ENCODE results near the gene TAGLN3. TPM values are rescaled to one million over a fixed set of nuclear protein-coding genes. Genes with fewer than 3 reads are reported as not detected.
A peak's percentile ranks its signal among the peaks of the same experiment; 100 is the strongest.

Gene TAGLN3
- total and polyA plus RNA-seq, 9 donors: 0.19 TPM; not detected in 8

DNA sequence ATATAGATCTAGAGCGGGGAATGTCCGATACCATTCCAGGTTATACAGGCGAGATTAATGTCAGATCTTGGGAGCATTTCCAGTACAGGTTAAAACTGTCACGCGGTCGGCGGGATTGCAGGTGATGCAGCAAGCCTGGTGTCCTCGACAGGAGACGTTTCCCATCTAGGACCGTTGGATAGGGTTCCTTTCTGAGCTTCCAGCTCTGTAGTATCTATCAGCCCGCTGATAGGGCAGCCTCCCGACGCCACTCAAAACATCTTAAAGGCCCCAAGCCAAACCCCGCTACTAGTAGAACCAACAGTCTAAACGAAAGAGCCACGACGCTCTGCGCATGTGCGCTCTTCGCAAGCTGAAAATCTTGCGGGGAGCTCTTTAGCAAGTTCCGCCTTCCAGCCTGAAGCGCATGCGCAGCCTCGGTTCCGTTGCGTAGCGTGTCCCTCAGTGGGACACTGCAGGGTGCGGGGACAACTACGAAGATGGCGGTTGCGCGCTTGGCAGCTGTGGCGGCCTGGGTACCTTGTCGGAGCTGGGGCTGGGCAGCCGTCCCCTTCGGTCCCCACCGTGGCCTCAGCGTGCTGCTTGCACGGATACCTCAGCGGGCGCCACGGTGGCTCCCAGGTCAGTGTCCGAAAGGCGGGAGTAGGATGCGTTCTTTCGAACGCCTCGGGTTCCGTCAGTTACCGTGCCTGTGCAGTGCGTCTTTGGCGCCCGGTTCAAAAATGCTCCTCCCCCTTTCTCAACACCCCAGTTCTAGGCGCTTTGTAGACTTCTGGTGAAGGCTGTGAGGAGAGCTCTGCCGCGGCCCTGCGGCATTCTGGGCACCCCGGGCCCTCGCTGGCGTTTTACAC is 19.9 kb upstream of the TAGLN3 start, which contains the start of gene ABHD10:
Gene ABHD10 (plus strand): TSS at position 444 of the 851 bp plus-strand sequence. CDS start 36 bp downstream, at position 480.
- intact Hi-C loops (cut with DNase I): no loop called here
- 1% methylated on average over 61 of the region's 61 CpGs for WGBS, 3 donors
- H3K9me3 ChIP-seq: no peaks in the 10 kb centered on the region
- peak; percentile 88 for TF ChIP-seq POLR2A (IDR thresholded peaks at IDR 0.05)
- TF ChIP-seq, protein P1, sequence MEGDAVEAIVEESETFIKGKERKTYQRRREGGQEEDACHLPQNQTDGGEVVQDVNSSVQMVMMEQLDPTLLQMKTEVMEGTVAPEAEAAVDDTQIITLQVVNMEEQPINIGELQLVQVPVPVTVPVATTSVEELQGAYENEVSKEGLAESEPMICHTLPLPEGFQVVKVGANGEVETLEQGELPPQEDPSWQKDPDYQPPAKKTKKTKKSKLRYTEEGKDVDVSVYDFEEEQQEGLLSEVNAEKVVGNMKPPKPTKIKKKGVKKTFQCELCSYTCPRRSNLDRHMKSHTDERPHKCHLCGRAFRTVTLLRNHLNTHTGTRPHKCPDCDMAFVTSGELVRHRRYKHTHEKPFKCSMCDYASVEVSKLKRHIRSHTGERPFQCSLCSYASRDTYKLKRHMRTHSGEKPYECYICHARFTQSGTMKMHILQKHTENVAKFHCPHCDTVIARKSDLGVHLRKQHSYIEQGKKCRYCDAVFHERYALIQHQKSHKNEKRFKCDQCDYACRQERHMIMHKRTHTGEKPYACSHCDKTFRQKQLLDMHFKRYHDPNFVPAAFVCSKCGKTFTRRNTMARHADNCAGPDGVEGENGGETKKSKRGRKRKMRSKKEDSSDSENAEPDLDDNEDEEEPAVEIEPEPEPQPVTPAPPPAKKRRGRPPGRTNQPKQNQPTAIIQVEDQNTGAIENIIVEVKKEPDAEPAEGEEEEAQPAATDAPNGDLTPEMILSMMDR (IDR thresholded peaks at IDR 0.05): no peak
- H3K4me1 ChIP-seq (ENCODE audit: insufficient read depth): peaks cover 4% of the 10 kb centered on the region
- peak within 1 kb of the TSS; percentile 92 for H3K4me3 ChIP-seq
- H3K27me3 ChIP-seq: no peaks in the 10 kb centered on the region
- peak within 1 kb of the TSS; percentile 54 to 76 for H3K27ac ChIP-seq
- no peaks in the 10 kb centered on the region for H3K36me3 ChIP-seq
- DNase-seq: peak; percentile 95 to 98 (median 97)

DNA sequence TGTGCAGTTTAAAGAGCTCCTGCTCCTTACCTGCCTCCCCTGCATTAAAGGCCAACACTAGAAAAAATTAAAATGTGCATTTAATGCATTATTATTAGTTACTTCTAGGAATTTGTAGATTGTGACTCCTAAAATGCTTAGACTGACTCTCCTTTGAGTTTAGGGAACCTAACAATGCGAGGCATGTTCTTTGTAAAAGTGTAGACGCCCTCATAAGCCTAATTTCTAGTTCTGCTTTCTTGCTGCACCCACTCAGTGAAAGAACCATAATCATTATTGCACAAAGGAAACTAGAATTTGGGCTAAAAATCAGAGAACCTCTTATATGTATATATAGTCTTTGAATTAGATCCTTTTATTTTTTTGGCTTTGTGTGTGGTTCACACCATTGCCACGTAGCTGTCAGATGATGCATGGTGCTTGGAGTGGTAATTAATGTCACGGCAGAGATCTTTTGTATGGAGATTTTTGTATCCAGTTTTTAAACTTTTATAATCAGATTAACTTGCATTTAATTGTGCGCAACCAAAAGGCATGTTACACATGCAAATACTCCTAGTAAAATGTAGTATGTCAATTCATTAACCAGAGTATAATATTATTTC is 19.2 kb upstream of the TAGLN3 start:
- peak overlapping the region; percentile 92 for H3K4me3 ChIP-seq
- intact Hi-C loops (cut with DNase I): no loop called here
- WGBS, 3 donors: 19 to 21% (median 20%) methylated on average over 5 of the region's 5 CpGs

DNA sequence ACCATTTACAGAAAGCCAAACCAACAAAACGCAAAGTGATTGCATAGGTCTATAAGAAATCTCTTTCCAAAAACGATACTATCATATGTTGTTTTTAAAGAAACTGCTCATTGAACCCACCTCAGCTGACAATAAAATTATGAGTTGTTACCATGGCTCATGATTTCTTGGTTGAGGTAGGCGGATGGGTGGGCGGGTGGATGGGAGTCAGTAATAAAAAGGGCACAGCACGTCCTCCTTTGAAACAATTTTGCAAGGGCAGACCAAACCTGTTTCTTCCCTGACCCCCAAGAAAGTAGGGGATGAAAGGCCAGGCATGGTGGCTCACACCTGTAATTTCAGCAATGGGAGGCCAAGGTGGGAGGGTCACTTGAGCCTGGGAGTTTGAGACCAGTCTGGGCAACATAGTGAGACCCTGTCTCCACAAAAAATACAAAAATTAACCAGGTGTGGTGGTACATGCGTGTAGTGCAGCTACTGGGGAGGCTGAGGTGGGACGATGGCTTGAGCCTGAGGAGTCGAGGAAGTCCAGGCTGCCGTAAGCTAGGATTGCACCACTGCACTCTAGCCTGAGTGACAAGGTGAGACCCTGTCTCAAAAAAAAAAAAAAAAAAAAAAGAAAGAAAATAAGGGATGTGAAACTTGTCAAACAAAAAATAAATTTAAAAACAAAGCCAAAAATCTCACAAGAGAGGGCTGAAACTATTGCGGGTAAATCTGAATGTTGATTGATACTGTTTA is 17.8 kb upstream of the TAGLN3 start:
- no peaks in the 10 kb centered on the region for H3K9me3 ChIP-seq
- H3K4me3 ChIP-seq: no peak overlapping the region
- no peaks in the 10 kb centered on the region for H3K36me3 ChIP-seq
- TF ChIP-seq POLR2A (IDR thresholded peaks at IDR 0.05) (no peak), EP300 (IDR thresholded peaks at IDR 0.05) (no peak)
- TF ChIP-seq, protein P1 (IDR thresholded peaks at IDR 0.05): no peak
- H3K27ac ChIP-seq: no peak overlapping the region
- 88 to 93% (median 89%) methylated on average over 10 of the region's 10 CpGs for WGBS, 3 donors
- H3K27me3 ChIP-seq: no peaks in the 10 kb centered on the region
- intact Hi-C loops (cut with DNase I): no loop called here
- peaks cover 4% of the 10 kb centered on the region for H3K4me1 ChIP-seq (ENCODE audit: insufficient read depth)
- no peak for DNase-seq

More for the DNA sequence above, 19.2 kb upstream of the TAGLN3 start:
- TF ChIP-seq, protein P1 (IDR thresholded peaks at IDR 0.05): no peak
- TF ChIP-seq POLR2A (IDR thresholded peaks at IDR 0.05) (no peak), EP300 (IDR thresholded peaks at IDR 0.05) (no peak)
- Histone ChIP-seq H3K27ac (peak overlapping the region in 1 of 2 donors; percentile 76), H3K9me3 (no peaks in the 10 kb centered on the region), H3K27me3 (no peaks in the 10 kb centered on the region), H3K4me1 (ENCODE audit: insufficient read depth) (peaks cover 4% of the 10 kb centered on the region), H3K36me3 (no peaks in the 10 kb centered on the region)
- DNase-seq: no peak

DNA sequence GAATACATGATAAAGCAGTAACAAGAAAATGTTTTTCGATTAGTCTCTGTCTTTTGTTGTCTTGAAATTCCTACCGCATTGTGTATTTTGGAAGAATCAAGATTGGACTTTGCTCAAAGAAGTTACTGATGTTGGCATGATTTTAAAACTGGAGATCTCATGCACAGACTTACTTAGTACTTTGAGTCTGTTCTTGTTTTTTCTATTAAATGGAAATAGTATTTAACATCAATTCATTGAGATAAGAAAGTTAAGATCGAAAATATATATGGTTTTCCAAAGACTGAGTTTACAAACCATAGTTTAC is 17.3 kb upstream of the TAGLN3 start:
- no peak for DNase-seq
- no peak overlapping the region for H3K27ac ChIP-seq
- H3K9me3 ChIP-seq: no peaks in the 10 kb centered on the region
- TF ChIP-seq, protein P1 (IDR thresholded peaks at IDR 0.05): no peak
- no peak for TF ChIP-seq EP300 (IDR thresholded peaks at IDR 0.05)
- no peak for TF ChIP-seq POLR2A (IDR thresholded peaks at IDR 0.05)
- WGBS, 3 donors: 41 to 58% (median 53%) methylated on average over 3 of the region's 3 CpGs
- H3K4me3 ChIP-seq: no peak overlapping the region
- no peaks in the 10 kb centered on the region for H3K27me3 ChIP-seq
- H3K4me1 ChIP-seq (ENCODE audit: insufficient read depth): peaks cover 4% of the 10 kb centered on the region
- H3K36me3 ChIP-seq: no peaks in the 10 kb centered on the region
- intact Hi-C loops (cut with DNase I): no loop called here

Data from ovary (tissue), 9 donors.